Measurements from ENCODE around the gene TMEM43. TPM values are rescaled to one million over a fixed set of nuclear protein-coding genes. Genes with fewer than 3 reads are reported as not detected.
A peak's percentile ranks its signal among the peaks of the same experiment; 100 is the strongest.

Gene TMEM43
- total and polyA plus RNA-seq, 2 of the 13 experiments (the other 11 are each of a cell fraction or from before 2014, with no cell fraction given), result 48.9 to 50.5 TPM

DNA sequence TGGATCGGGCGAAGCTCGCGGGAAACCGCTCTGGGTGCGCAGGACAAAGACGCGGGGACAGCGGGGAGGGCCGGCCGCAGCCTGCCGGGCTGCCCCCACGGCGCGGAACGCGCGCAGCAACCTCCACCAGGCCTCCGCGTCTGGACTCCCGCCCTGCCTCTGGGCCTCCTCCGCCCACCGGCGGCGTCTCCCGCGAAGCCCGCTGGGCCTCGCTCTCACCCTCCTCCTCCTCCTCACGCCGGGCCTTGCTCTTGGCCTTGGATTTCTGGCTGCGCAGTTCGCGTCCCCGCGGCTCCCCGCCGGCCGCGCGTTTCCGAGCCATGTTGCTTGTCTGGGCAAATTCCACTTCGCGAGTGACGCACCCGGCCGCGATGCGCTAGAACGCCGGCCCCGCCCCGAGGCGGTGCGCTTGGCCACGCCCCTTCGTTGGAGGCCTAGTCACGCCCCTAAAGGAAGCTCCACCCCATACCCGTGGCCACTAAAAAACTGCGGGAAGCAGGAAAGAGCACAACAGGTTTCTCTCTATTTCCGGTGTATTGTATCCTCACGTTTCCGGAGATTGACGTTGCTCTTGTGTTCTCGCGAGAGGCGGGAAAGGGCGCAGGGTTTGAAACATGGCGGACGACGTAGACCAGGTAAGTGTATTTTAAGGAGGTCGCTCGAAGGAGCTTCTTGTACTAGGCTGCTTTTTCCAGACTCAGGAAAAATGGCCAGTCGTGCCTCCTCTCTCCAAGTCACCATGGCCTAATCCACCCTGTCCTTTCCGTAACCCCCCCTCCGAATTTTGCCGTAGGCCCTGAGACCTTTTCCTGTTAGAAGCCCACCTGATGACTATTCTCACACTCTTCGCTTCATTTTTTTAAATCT lies 53.6 kb downstream of the TMEM43 start, which contains the start of the genes LSM3 and XPC (continued):
- TF ChIP-seq NKX3-1 (CRISPR knock-in tag; IDR thresholded peaks at IDR 0.05) (0 out of 2 replicates have a peak, but pooled peaks have one; percentile 27), KMT2B (CRISPR knock-in tag; IDR thresholded peaks at IDR 0.05) (peak; percentile 93), EED (CRISPR knock-in tag; IDR thresholded peaks at IDR 0.05) (peak; percentile 44; the same call in 1 of the 2 replicates), ONECUT2 (CRISPR knock-in tag; IDR thresholded peaks at IDR 0.05) (no peak), ZNF225 (CRISPR knock-in tag; IDR thresholded peaks at IDR 0.05) (peak; percentile 85; the same call in 1 of the 2 replicates), MBNL3 (CRISPR knock-in tag; conservative IDR thresholded peaks at IDR 0.05) (no peak), SALL2 (CRISPR knock-in tag; IDR thresholded peaks at IDR 0.05) (peak; percentile 90), KLF15 (CRISPR knock-in tag; IDR thresholded peaks at IDR 0.05; ENCODE audit: borderline replicate concordance) (no peak), ZNF839 (CRISPR knock-in tag; IDR thresholded peaks at IDR 0.05; ENCODE audit: borderline replicate concordance) (0 out of 2 replicates have a peak, but pooled peaks have one; percentile 30), ZMYM2 (CRISPR knock-in tag; IDR thresholded peaks at IDR 0.05) (no peak), FOXJ3 (CRISPR knock-in tag; IDR thresholded peaks at IDR 0.05; ENCODE audit: borderline replicate concordance) (peak; percentile 56; the same call in 1 of the 2 replicates), ZNF235 (CRISPR knock-in tag; IDR thresholded peaks at IDR 0.05; ENCODE audit: borderline replicate concordance) (no peak), RFX1 (IDR thresholded peaks at IDR 0.05) (no peak), TSC22D2 (CRISPR knock-in tag; IDR thresholded peaks at IDR 0.05; ENCODE audit: borderline replicate concordance) (0 out of 2 replicates have a peak, but pooled peaks have one; percentile 49), CCDC6 (CRISPR knock-in tag; IDR thresholded peaks at IDR 0.05) (peak; percentile 86; the same call in 1 of the 2 replicates), PCBP2 (optimal IDR thresholded peaks at IDR 0.05; ENCODE audit: low read depth, low read length, poor library complexity, severe bottlenecking) (no peak), FOXC1 (CRISPR knock-in tag; IDR thresholded peaks at IDR 0.05; ENCODE audit: borderline replicate concordance) (peak; percentile 91; the same call in 1 of the 2 replicates), FIP1L1 (IDR thresholded peaks at IDR 0.05; ENCODE audit: borderline replicate concordance, insufficient read depth, low read depth, low read length) (0 out of 2 replicates have a peak, but pooled peaks have one; percentile 75), NFYB (CRISPR knock-in tag; IDR thresholded peaks at IDR 0.05) (peak; percentile 66), ZNF792 (CRISPR knock-in tag; IDR thresholded peaks at IDR 0.05) (0 out of 2 replicates have a peak, but pooled peaks have one; percentile 29), ZNF329 (CRISPR knock-in tag; IDR thresholded peaks at IDR 0.05; ENCODE audit: low read depth) (0 out of 2 replicates have a peak, but pooled peaks have one; percentile 65), HNRNPH1 (optimal IDR thresholded peaks at IDR 0.05; ENCODE audit: low read depth, low read length) (no peak), TOE1 (CRISPR knock-in tag; IDR thresholded peaks at IDR 0.05) (no peak)
- TF ChIP-seq, protein P1, sequence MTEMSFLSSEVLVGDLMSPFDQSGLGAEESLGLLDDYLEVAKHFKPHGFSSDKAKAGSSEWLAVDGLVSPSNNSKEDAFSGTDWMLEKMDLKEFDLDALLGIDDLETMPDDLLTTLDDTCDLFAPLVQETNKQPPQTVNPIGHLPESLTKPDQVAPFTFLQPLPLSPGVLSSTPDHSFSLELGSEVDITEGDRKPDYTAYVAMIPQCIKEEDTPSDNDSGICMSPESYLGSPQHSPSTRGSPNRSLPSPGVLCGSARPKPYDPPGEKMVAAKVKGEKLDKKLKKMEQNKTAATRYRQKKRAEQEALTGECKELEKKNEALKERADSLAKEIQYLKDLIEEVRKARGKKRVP (CRISPR knock-in tag; IDR thresholded peaks at IDR 0.05), result peak in 1 of 2 experiments; percentile 62; a peak in 2 of 4 replicates
- TF ChIP-seq, protein P2, sequence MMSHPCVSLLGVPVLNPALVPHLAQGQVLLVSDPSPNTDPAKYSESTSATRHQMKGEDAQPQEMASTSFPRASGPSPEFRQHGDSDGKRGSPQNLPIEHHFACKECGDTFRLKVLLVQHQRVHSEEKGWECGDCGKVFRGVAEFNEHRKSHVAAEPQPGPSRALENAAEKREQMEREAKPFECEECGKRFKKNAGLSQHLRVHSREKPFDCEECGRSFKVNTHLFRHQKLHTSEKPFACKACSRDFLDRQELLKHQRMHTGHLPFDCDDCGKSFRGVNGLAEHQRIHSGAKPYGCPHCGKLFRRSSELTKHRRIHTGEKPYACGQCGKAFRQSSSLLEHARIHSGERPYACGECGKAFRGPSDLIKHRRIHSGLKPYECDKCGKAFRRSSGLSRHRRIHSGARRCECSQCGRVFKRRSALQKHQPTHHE (CRISPR knock-in tag; IDR thresholded peaks at IDR 0.05; ENCODE audit: borderline replicate concordance), result no peak
- TF ChIP-seq, protein P3, sequence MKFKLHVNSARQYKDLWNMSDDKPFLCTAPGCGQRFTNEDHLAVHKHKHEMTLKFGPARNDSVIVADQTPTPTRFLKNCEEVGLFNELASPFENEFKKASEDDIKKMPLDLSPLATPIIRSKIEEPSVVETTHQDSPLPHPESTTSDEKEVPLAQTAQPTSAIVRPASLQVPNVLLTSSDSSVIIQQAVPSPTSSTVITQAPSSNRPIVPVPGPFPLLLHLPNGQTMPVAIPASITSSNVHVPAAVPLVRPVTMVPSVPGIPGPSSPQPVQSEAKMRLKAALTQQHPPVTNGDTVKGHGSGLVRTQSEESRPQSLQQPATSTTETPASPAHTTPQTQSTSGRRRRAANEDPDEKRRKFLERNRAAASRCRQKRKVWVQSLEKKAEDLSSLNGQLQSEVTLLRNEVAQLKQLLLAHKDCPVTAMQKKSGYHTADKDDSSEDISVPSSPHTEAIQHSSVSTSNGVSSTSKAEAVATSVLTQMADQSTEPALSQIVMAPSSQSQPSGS (CRISPR knock-in tag; IDR thresholded peaks at IDR 0.05), result no peak
